Measurements from ENCODE around the gene TYK2.
A peak's percentile ranks its signal among the peaks of the same experiment; 100 is the strongest.
"Not testable (repeated sequence)": the region's sequence is repeated elsewhere in the genome, so short reads cannot be mapped to it uniquely, and the experiment has no call there.

TYK2 gene

DNA sequence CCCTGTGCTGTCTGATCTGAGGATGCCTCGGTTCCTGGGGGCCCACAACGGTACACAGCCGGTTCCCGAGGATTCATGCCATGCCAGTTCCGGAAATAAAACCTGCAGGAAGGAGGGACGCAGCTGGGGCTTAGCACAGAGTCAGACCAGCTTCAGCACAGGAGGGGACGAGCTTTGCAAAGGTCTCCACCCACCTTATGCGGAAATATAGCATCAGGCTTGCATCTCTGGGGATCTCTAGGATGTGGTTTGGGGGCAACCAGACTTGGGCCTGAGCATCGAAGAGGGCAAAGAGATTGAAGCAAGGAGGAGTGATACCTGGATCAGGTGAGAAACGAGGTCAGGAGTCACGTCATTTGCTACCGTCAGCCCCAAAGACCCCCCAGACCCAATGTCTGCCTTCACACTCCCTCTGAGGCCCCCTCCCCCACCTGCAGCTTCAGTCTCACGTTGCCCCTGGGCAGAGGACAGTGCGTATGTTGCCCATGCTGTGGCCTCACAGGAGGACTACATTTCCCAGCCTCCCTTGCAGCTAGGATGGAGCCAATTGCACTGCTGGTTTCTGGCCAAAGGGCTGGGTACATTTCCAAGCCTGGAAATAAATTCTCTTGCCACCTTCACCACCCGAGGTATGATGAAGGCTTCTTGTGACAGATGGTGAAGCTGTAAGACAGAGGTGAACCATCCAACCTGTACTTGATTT is 12.1 kb downstream of the TYK2 start:
- DNase-seq = no peak

DNA sequence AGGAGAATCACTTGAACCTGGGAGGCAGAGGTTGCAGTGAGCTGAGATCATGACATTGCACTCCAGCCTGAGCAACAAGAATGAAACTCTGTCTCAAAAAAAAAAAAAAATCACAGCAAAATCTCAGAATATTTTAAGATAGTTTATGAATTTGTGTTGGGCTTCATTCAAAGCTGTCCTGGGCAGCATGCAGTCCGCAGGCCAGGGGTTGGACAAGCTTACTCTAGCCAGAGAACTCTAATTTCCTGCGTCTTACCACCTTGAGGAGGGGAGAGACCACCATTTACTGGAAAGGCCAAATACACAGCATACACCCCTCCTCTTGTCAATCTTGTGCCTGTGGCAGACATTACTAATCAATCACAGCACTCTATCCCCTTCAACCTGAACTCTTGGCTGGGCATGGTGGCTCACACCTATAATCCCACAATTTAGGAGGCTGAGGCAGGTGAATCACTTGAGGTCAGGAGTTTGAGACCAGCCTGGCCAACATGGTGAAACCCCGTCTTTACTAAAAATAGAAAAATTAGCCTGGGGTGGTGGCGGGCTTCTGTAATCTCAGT is 13.3 kb downstream of the TYK2 start:
- DNase-seq = not testable (repeated sequence)

DNA sequence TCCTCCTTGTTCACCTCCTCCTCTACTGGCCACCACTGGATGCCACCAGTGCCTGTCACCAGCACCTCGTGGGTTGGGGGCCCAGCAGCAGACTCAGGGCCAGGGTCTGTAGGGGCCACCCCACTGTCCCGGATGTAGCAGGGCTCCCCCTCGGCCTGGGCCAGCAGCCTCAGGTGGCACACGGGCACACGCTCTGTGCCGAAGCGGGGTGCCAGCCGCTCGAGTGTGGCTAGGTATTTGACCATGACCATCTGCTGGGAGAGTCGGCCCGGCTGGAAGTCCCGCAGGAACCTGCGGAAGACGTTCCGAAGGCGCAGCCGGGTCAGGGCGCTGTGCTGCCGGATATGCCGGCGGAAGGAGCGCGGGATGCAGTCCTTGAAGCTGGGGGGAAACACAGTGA is 14.9 kb downstream of the TYK2 start:
- no peak for DNase-seq

DNA sequence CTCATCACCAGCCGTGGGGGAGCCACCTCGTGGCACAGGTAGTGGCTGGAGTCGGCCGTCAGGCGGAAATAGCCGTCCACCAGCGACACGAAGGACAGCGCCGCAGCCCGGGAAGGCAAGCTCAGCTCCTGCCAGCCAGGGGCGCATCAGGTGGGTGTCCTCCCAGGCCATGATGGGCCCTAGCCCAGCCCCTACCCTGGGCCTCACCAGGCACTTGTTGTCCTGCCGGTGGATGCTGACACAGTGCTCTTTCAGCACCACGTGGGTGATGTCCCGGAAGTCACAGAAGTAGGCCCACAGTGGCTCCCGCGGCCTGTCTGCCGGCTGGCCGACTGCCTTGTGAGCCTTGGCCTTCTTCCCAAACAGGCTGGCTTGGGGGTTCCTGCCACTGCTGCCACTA is 15.7 kb downstream of the TYK2 start:
- DNase-seq = no peak

DNA sequence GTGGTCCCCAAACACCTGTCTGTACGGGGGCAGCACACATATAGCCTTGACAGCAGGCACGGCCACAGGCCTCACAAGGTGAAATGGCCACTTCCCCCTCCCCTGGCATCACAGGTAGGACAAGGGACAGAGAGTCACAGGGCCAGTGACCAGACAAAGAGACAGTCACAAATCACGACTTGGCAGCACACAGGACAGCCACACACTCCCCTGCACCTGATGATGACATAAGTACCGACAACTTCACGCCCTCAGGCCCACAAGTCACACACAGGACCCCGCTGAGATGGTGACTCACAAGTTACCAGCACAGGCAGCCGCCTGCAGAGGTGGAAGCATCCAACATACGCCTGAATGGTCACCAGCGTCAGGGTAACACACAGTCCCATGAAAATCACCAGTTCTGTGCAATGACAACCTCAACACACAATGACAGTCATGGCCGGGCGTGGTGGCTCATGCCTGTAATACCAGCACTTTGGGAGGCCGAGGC is 16.5 kb downstream of the TYK2 start:
- DNase-seq = no peak

DNA sequence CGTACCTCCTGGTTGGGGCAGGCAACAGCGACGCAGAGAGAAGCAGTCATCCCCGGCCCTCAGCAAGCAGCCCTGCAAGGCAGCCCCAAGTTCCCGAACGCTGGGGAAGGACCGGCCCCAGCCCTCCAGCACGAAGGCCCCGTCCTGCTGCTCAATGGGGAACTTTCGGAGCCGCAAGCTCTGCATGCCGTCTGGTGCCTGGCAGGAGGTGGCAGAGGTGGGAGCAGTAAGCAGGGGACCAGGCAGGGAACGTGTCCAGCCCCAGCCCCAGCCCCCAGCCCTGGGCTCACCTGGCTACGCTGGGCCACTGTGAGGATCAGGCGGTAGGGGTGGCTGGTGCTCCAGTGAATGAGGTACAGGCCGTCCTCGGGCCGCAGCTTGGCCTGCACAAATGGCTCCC is 18.1 kb downstream of the TYK2 start:
- DNase-seq = no peak

DNA sequence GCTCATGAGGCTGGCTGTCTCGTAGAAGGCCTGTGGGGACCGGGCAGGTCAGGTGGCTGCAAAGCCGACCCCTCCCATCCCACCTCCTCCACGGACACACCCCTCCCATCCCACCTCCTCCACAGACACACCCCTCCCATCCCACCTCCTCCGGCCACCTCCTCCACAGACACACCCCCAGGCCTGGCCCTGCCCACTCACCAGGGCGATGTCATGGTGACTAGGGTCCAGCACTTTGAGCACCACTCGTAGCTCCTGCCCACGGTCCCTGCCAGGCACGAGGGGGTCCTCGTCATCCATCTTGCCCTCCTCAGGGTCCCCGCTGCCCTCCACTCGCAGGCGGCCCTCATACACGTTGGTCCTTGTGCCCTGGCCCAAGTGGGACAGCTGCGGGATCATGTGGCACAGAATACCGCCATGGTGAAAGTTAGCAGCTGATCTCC is 18.8 kb downstream of the TYK2 start:
- no peak for DNase-seq

DNA sequence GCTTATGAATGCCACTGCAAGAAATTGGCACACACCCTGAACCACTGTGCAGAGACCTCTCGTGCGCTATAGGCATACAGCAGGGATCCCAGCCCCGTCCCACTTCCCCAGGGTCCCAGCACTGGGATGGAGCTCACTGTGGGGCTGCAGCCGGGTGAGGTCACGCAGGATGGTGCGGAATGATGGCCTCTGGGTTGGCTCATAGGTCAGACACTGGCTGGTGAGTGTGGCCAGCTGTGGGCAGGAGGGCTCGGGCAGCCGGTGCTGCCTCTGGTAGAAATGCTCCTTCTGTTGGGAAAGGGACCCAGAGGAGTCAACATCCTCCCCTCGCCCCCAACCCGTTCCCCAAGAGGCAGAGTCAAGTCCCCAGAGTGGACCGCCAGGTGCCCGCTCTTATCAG is 23.9 kb downstream of the TYK2 start:
- DNase-seq = no peak

DNA sequence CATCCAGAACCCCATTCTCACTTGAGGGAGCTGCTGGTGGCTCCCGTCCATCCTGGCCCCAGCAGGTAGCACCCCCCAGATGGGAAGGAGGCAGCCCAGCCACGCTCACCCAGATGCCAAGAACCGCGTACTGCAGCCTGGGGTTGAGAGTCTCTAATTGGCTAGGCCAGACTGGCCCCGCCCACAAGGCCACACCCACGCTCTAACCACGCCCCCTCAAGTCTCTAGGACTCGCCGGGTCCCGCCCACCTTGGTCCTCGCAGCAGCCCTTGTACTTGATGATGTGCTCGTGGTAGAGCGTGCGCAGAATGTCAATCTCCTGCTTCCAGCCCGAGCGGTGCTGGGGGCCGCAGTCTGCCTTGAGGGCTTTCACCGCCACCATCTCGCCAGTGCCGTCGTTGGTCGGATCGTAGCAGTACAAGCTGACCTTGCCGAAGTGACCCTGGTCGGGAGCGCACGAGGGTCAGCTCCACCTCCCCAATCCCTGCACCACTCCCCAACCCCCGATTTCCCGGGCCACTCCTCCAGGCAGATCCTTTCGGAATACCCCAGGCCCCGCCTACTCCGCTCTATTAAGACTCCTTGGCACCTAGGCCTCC is 26.5 kb downstream of the TYK2 start:
- no peak for DNase-seq

DNA sequence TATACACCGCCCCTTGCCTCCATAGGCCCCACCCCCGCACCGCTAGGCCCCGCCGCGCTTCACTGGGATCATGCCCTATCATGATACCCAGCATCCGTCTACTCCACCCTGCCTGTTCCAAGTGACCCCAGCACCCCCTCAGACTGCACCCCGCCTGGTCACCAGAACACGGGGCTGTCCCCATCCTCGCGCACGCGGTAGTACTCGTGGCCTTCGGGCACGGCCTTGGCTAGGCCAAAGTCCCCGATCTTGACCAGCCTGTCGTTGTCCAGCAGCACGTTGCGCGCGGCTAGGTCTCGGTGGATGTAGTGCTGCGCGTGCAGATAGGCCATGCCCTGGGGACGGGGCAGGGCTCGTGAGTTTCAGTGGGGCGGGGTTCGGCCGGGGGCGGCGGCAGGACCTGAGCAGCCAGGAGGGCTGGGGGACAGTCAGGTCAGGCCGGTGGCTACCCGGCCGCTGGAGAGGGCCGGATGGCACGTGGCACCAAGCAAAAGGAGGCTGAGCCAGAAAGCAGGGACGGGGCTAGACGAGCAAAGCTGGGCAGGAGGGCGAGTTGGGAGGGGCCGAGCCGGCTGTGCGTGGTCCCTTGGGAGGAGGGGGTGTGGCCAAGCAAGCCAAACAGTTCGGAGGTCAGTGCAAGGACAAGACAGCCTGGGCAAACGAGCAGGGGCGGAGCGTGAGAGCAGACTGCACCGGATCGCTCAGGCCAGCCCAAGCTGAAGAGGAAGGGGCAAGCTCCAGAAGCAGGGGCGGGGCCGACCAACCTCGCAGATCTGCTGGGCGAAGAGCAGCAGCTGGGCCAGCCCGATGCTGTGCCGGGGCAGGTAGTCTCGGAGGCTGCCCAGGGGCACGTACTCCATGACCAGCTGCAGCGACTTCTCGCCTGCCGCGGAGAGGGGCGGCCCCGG is 27.4 kb downstream of the TYK2 start:
- DNase-seq = no peak

DNA sequence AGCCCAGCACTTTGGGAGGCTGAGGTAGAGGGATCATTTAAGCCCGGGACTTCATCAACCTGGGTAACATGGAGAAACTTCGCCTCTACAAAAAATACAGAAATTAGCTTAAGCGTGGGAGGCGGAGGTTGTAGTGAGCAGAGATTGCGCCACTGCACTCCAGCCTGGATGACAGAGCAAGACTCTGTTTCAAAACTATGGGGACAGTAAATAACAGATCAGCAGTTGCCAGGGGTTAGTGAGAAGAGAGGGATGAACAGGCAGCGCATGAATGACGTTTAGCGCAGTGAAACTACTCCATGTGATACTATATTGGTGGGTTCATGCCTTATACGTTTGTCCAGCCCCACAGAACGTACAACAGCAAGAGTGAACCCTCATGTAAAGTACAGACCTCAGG is 33.9 kb downstream of the TYK2 start:
- no peak for DNase-seq

DNA sequence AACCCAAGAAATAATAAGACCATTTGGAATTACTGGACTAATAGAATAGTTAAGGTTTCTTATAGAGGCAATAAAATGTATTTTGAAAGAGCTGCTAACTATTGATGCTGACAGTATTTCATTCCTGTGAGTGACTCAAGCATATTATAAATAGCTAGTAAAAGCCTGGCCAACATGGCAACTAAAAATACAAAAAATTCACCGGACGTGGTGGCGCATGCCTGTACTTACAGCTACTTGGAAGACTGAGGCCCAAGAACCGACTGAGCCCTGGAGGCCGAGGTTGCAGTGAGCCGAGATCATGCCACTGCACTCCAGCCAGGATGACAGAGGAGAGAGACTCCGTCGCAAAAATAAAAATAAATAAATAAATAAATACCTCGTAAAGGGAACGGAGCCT is 35.6 kb downstream of the TYK2 start:
- DNase-seq = no peak

DNA sequence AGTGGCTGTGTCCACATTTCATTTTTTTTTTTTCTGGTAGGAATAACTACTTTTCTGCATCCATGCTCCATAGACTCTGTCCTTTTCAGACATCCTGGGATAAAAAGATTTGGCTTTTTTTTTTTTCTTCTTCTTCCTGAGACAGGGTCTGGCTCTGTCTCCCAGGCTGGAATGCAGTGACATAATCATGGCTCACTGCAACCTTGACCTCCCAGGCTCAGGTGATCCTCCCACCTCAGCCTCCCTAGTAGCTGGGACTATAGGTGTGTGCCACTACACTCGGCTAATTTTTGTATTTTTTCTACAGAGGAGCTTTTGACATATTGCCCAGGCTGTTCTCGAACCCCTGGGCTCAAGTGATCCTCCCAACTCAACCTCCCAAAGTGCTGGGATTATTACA is 36.9 kb downstream of the TYK2 start:
- no peak for DNase-seq

DNA sequence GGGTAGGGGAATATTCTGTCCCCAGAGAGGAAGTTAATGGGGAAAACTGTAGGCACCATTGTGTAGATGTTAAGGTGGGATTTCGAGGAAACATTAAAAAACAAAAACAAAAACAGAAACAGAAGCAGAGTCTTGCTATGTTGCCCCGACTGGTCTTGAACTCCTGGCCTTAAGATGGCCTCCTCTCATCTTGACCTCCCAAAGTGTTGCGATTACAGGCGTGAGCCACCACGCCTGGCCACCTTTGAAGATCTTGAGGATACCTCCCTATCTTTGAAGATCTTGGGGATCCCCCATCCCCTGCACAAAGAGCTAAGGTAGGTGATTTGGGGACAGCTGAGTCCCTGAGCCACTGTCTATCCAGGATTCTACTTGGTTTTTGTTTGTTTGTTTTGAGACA is 40.4 kb downstream of the TYK2 start:
- DNase-seq = no peak

DNA sequence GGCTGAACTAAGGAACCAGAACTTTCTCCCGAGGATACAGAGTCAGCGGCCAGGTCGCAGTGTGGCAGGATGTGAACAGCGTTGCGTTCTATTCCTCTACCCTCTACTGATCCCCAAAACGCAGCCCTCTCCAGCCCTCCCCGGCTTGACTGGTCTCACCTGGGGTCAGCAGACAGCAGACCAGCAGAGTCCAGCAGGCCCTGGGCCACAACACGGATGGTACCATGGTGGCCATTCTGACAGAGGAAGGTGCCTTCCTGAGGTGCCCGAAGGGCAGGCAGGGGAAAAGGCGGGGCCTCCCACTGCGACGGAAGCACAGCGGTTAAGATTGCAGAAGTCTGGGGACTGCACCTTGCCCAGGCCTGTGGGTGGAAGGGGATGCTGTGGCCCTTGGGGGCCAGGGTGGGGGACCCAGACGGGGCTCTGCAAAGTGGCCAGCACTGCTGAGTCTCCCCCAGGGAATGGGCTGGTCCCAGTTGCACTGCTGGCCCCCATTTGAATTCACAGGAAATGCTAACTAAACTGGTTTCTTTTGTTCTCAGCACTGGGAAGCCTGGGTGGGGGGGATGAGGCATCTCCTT is 40.9 kb downstream of the TYK2 start, which contains the start of gene ICAM3:
Gene ICAM3 (minus strand): TSS at position 245 of the 581 bp plus-strand sequence. CDS start 10 bp downstream, at position 235.
- DNase-seq = no peak

DNA sequence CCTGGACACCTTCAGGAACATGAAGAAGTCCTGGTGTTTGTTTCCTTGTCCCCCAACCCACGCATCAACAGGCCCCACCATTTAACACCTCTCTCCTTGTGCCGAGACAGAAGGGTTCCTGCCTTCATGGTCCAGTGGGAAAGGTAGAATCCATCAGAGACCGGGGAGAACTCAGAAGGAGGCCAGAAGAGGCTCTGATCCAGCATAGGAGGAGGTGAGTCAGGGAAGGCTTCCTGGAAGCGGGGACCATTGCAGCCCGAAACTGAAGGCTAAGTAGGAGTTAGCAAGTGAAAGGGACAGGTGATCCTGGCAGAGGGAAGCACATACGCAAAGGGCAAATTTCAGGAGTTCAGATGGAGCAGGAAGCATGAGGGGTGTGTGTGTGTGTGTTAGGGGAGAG is 41.4 kb downstream of the TYK2 start:
- no peak for DNase-seq

DNA sequence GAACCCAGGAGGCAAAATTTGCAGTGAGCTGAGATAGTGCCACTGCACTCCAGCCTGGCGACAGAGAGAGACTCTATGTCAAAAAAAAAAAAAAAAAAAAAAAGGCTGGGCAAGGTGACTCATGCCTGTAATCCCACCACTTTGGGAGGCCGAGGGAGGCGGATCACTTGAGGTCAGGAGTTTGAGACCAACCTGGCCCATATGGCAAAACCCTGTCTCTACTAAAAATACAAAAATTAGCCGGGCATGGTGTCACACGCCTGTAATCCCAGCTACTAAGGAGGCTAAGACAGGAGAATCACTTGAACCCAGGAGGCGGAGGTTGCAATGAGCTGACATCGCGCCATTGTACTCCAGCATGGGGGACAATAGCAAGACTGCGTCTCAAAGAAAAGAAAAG is 43.6 kb downstream of the TYK2 start:
- DNase-seq = not testable (repeated sequence)

DNA sequence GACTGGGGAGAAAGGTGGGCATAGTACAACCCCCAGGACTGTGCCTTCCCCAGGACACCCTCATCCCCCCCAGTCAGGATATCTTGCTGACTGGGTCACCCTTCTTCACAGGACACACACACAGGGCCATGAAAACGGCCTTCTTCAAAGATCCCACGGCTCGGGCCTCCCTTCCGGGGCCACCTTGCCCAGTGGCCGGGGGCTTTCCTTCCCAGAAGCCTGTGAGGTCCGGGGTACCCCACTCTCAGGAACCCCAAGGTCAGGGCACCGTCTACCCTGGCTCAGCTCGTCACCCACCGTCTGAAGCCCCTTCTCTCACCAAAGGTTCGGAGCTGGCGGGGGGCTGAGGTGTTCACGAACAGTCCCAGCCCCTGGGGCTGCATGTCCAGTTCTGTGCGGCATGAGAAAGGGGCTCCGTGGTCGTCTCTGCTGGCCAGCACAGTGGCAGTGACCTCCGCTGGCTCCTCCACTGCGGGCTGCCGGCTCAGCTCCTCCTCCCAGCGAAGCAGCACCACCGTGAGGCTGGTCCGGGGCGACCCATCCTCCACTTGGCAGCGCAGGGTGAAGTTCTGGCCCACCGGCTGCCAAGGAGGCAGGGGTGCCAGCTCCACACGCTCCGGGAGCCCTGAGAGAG is 44.9 kb downstream of the TYK2 start:
- DNase-seq = no peak

DNA sequence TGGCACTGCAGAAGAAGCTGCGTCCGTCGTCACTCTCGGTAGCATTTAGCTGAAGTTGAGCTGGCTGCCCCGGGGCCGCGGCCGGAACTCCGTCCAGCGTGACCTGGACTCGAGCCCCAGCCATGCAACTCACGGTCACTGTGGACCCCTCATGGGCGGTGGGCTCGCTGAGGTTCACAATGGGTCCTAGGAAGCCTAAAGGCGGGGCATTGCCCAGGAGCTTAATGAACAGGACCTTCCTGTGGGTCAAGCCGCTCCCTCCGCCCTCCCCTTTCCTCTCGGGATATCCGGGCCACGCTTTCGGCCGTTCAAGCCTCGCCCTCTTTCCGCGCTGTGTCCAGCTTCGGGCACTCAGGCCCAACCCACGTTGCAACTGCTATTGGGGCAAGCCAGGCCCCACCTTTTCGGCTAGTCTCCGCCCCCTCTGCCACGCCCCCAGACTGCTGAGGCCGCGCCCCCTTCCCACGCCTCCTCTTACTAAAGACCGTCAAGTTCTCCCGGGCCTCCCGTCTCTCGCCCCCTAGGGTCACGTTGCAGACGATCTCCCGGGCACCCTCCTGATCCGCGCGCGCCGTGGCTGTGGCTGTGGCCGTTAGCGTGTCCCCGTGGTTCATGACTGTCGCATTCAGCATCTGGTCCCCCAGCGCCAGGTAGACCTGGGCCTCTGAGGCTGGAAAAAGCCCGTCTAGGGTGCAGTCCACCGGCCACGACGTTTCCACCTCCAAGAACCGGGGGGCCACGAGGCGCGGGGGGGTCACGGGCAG is 45.6 kb downstream of the TYK2 start:
- peak; percentile 79 to 92 for DNase-seq

DNA sequence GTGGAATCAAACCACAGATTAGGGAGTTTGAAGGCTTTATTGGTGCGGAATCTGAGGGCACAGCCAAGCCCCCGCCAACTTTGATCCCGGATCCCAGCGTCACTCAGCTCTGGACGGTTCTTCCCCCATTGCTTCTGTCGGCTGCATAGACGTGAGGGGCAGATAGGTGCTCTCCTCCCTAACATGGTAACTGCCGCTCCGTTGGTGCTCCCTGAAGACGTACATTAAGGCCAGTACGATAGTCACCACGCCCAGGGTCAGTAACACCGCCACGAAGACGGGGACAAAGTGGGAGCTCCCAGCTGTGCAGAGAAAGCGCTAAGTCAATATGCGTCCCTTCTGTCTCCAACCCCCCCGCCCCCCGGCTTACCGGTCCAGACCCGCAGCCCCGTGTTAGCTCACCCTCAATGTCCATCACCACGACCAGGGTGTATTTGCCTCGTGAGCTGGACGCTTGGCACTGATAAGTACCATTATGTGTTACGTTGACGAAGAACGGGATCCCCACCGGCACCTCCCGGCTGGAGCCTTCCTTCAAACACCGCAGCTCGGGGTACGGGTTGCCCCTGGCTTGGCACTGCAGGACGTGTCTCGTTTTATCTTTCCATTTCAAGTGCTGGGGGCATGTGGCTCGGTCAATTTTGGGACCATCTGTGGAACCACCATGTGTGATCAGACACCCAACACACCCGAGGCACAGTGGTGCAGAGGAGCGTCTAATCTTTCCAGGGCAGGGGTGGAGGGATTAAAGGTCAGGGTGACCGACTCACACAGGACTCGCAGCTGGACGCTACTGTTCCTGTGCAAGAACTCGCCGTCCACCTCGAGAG is 46.4 kb downstream of the TYK2 start:
- peak in 1 of 2 experiments; percentile 82 for DNase-seq

All from SW 1271 (cell line).